Measurements from ENCODE around the gene PMEPA1. TPM values are rescaled to one million over a fixed set of nuclear protein-coding genes. Genes with fewer than 3 reads are reported as not detected.

PMEPA1 gene
- total RNA-seq, 2 experiments from 2014 or later: 1.4 to 3.7 TPM

DNA sequence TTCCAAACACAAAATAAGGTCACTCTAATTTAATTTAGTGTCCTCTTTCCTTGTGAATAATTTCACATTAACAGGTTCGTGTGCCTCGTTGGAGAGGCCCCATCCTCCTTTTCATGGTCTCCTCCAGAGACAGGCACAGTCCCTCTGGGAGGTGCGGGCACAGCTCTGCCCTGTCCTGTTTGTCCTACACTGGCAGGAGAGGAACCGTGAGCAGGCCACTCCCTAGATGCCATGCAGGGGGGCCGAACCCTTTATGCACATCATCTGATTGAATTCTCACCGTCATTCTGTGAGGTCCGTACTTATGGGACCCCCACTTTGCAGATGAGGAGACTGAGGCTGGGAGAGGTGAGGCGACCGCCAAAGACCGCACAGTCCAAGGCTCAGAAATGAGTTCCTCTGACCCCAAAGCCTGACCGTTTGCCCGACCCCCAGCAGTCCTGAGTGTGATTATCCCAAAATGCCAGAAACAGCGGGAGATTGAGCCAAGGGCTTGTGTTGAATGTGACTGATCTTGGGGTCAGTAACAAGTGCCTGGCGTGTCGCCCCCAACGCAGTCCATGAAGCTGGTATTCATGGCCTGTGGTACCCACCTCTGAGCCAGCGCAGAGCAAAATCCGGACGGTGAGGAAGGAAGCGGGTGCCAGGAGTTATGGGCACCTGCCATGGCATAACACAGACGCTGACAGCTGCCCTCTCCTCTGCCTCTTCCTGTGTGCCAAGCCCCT, 43.5 kb downstream of the PMEPA1 start:
- H3K79me2 ChIP-seq (ENCODE audit: insufficient read depth, low read depth, low read length): no peaks in the 10 kb centered on the region
- ChIA-PET POLR2A (no interaction called here), CTCF (ENCODE audit: unreplicated experiment) (no interaction called here)

DNA sequence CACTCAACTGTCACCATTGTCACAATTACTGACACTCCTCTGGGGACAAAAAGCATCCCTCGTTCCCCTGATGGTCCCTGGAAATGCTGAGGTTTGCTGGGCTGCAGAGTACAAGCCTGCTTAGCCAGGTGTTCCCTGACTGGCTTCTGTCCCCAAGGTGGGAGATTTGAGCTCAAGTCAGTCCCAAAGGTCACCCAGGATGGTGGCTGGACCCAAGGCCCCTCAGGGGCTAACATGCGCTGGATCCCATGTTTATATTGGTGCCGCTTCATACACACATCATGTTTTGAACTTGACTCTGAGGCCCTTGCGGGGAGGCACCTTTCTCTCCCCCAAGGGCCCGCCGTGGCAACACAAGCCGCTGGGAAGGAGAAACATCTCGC, 44.2 kb downstream of the PMEPA1 start:
- Histone ChIP-seq H3K79me2 (ENCODE audit: insufficient read depth, low read depth, low read length) (no peaks in the 10 kb centered on the region), H3K36me3 (ENCODE audit: insufficient read depth, low read length) (no peaks in the 10 kb centered on the region), H3K4me2 (ENCODE audit: low read length) (no peak overlapping the region), H3K4me1 (ENCODE audit: insufficient read depth, low read length, poor library complexity, severe bottlenecking) (no peaks in the 10 kb centered on the region), H2AFZ (ENCODE audit: low read length) (no peak overlapping the region), H3K9me2 (ENCODE audit: insufficient read depth, low read length) (no peaks in the 10 kb centered on the region), H3K9me3 (ENCODE audit: low read length) (no peaks in the 10 kb centered on the region), H4K20me1 (ENCODE audit: insufficient read depth, low read length) (no peaks in the 10 kb centered on the region), H3K4me3 (ENCODE audit: low read depth, low read length, poor library complexity, severe bottlenecking) (no peak overlapping the region), H3K27ac (ENCODE audit: low read depth, low read length, poor library complexity, severe bottlenecking) (no peak overlapping the region)
- DNase-seq (ENCODE audit: low spot score): no peak
- POLR2A ChIA-PET: no interaction called here
- BruUV-seq (replicated peaks): no TSS peak
- intact Hi-C loops (cut with micrococcal nuclease; ENCODE audit: unreplicated experiment): no loop called here
- CTCF ChIA-PET (ENCODE audit: unreplicated experiment): no interaction called here
- no peak for TF ChIP-seq EZH2phosphoT487 (IDR thresholded peaks at IDR 0.05; ENCODE audit: borderline replicate concordance, low read depth, low read length)
- TF ChIP-seq, protein P1, sequence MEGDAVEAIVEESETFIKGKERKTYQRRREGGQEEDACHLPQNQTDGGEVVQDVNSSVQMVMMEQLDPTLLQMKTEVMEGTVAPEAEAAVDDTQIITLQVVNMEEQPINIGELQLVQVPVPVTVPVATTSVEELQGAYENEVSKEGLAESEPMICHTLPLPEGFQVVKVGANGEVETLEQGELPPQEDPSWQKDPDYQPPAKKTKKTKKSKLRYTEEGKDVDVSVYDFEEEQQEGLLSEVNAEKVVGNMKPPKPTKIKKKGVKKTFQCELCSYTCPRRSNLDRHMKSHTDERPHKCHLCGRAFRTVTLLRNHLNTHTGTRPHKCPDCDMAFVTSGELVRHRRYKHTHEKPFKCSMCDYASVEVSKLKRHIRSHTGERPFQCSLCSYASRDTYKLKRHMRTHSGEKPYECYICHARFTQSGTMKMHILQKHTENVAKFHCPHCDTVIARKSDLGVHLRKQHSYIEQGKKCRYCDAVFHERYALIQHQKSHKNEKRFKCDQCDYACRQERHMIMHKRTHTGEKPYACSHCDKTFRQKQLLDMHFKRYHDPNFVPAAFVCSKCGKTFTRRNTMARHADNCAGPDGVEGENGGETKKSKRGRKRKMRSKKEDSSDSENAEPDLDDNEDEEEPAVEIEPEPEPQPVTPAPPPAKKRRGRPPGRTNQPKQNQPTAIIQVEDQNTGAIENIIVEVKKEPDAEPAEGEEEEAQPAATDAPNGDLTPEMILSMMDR (conservative IDR thresholded peaks at IDR 0.05; ENCODE audit: low read length): no peak

More for the DNA sequence above, 43.5 kb downstream of the PMEPA1 start:
- no peak for DNase-seq (ENCODE audit: low spot score)
- Histone ChIP-seq H4K20me1 (ENCODE audit: insufficient read depth, low read length) (no peaks in the 10 kb centered on the region), H3K4me1 (ENCODE audit: insufficient read depth, low read length, poor library complexity, severe bottlenecking) (no peaks in the 10 kb centered on the region), H3K27ac (ENCODE audit: low read depth, low read length, poor library complexity, severe bottlenecking) (no peak overlapping the region), H2AFZ (ENCODE audit: low read length) (no peak overlapping the region), H3K4me2 (ENCODE audit: low read length) (no peak overlapping the region), H3K36me3 (ENCODE audit: insufficient read depth, low read length) (no peaks in the 10 kb centered on the region), H3K9me3 (ENCODE audit: low read length) (no peaks in the 10 kb centered on the region), H3K4me3 (ENCODE audit: low read depth, low read length, poor library complexity, severe bottlenecking) (no peak overlapping the region), H3K9me2 (ENCODE audit: insufficient read depth, low read length) (no peaks in the 10 kb centered on the region)
- TF ChIP-seq, protein P1 (conservative IDR thresholded peaks at IDR 0.05; ENCODE audit: low read length): no peak
- TF ChIP-seq EZH2phosphoT487 (IDR thresholded peaks at IDR 0.05; ENCODE audit: borderline replicate concordance, low read depth, low read length): no peak
- no TSS peak for BruUV-seq (replicated peaks)
- intact Hi-C loops (cut with micrococcal nuclease; ENCODE audit: unreplicated experiment): no loop called here

DNA sequence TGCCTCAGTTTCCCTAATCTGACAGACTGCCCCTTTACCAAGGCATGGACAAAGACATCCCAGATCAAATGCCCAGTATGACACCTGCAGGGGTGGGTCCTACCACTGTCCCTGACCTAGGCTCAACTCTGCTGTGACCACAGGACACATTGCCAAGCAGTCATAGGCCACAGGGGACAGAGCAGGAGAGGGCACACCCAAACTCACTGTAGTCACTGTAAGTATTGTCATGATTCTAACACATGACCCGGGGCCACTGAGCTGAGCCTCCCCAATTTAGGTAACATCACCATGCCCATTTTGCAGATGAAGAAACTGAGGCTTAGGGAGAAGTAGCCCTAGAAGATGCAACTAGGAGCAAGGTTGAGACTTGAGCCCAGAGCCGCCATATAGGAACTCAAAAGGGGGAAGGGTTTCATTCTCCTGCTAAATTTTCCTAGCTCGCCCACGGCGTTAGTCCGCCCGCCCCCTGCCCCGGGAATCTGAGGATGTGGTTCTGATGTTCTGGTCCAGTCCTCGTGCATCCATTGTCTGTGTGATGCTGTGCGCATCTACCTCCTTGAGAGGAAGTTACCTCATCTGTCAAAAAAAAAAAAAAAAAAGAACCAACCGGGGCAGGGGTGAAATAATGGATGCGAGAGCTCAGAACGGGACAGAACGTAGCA, 44.8 kb downstream of the PMEPA1 start:
- Histone ChIP-seq H3K9me3 (ENCODE audit: low read length) (no peaks in the 10 kb centered on the region), H2AFZ (ENCODE audit: low read length) (no peak overlapping the region), H3K79me2 (ENCODE audit: insufficient read depth, low read depth, low read length) (no peaks in the 10 kb centered on the region), H3K4me2 (ENCODE audit: low read length) (no peak overlapping the region), H3K36me3 (ENCODE audit: insufficient read depth, low read length) (no peaks in the 10 kb centered on the region), H3K9me2 (ENCODE audit: insufficient read depth, low read length) (no peaks in the 10 kb centered on the region), H3K4me3 (ENCODE audit: low read depth, low read length, poor library complexity, severe bottlenecking) (no peak overlapping the region), H4K20me1 (ENCODE audit: insufficient read depth, low read length) (no peaks in the 10 kb centered on the region), H3K27ac (ENCODE audit: low read depth, low read length, poor library complexity, severe bottlenecking) (no peak overlapping the region), H3K4me1 (ENCODE audit: insufficient read depth, low read length, poor library complexity, severe bottlenecking) (no peaks in the 10 kb centered on the region)
- TF ChIP-seq, protein P1 (conservative IDR thresholded peaks at IDR 0.05; ENCODE audit: low read length): no peak
- no peak for TF ChIP-seq EZH2phosphoT487 (IDR thresholded peaks at IDR 0.05; ENCODE audit: borderline replicate concordance, low read depth, low read length)
- ChIA-PET POLR2A (no interaction called here), CTCF (ENCODE audit: unreplicated experiment) (no interaction called here)
- DNase-seq (ENCODE audit: low spot score): no peak
- no TSS peak for BruUV-seq (replicated peaks)
- intact Hi-C loops (cut with micrococcal nuclease; ENCODE audit: unreplicated experiment): no loop called here

Data from OCI-LY7 (cell line).